HepG2 (cell line): ENCODE measurements around the gene COPS9. TPM values are rescaled to one million over a fixed set of nuclear protein-coding genes. Genes with fewer than 3 reads are reported as not detected.

Experiments used
- ATAC-seq: fragments of 200-7000 bp; cut with Tn5 transposase; 3 replicates; pipeline ENCODE4 v1.9.1; 2020; ENCODE audit warnings: mild to moderate bottlenecking, moderate library complexity
- Bru-seq: library from RNA; stranded (reverse); fragments of 400-500 nt; gene quantifications from one replicate; lab custom pipeline; 2021; lab: Mats Ljungman, UMichigan
- BruChase-seq, 2 experiments: library from RNA; stranded (reverse); fragments of 400-500 nt; gene quantifications; one replicate each; lab custom pipeline; 2021; lab: Mats Ljungman, UMichigan
- BruUV-seq: library from RNA; stranded (reverse); fragments of 400-500 nt; replicated peaks from 2 replicates; lab custom pipeline; 2021; lab: Mats Ljungman, UMichigan
- CTCF ChIA-PET: fragments of 300-600 bp; formaldehyde crosslinking; extraction: SDS; loops from one replicate; lab custom pipeline; 2021; ENCODE audit warnings: low total read pairs, inconsistent platforms, low intra/inter-chr PET ratio; lab: Yijun Ruan, JAX
- POLR2A ChIA-PET: fragments of 350-600 bp; sonication (Branson Sonifier 250); formaldehyde crosslinking; loops from one replicate; lab custom pipeline; 2020; ENCODE audit warnings: antibody characterized with exemption, inconsistent platforms; lab: Yijun Ruan, JAX
- DNase-seq: peaks from one replicate; pipeline ENCODE4 v3.0.0-alpha.2; 2015; ENCODE audit warnings: low spot score
- FAIRE-seq: peaks from 3 replicates; lab custom pipeline; 2011; peaks lifted over from hg19 to GRCh38; lab: Jason Lieb, UNC
- H2AFZ ChIP-seq: one replicate; pipeline ENCODE4 v1.6.1; 2011; ENCODE audit warnings: low read length, inconsistent platforms
- H3K27ac ChIP-seq: fragments of 300-600 bp; 3 replicates; pipeline ENCODE4 v1.8.0; 2011; ENCODE audit warnings: mixed run types, mild to moderate bottlenecking, mixed read lengths, low read length, inconsistent platforms; ENCODE audit not compliant: insufficient read depth; ENCODE audit errors: extremely low read length
- H3K27me3 ChIP-seq, 2 experiments: fragments of 200-600 bp in 1 of 2; 2 replicates in 1 of 2; 3 replicates in 1 of 2; pipeline versions ENCODE4 v1.6.0 to v1.8.0; 2011; ENCODE audit warnings: low read length in 2 of 2, mild to moderate bottlenecking in 2 of 2, moderate library complexity in 2 of 2, inconsistent platforms in 1 of 2; ENCODE audit not compliant: insufficient read depth in 2 of 2, control insufficient read depth in 1 of 2
- H3K36me3 ChIP-seq, 2 experiments: fragments of 200-600 bp in 1 of 2; replicated peaks in 1 of 2; 2 replicates in 1 of 2; 3 replicates in 1 of 2; pipeline versions ENCODE4 v1.5.1 to v1.8.0; 2011; ENCODE audit warnings: low read length in 2 of 2, inconsistent platforms in 1 of 2; ENCODE audit not compliant: insufficient read depth in 2 of 2, control insufficient read depth in 1 of 2
- H3K4me1 ChIP-seq: 2 replicates; pipeline ENCODE4 v1.5.1; 2012; ENCODE audit warnings: low read length, inconsistent platforms; ENCODE audit not compliant: insufficient read depth
- H3K4me2 ChIP-seq: 2 replicates; pipeline ENCODE4 v1.6.0; 2011; ENCODE audit warnings: low read depth, low read length, inconsistent platforms
- H3K4me3 ChIP-seq, 3 experiments: fragments of 200-600 bp in 1 of 3; sonication (generic), shearing (Covaris generic) in 1 of 3; replicated peaks in 1 of 3; 2 replicates each; pipeline ENCODE4 v1.5.1; 2011 to 2016; ENCODE audit warnings: low read length in 3 of 3, inconsistent platforms in 2 of 3, low read depth in 2 of 3, mild to moderate bottlenecking in 2 of 3, control low read depth in 1 of 3, mixed read lengths in 1 of 3; ENCODE audit not compliant: insufficient read depth in 1 of 3
- H3K79me2 ChIP-seq: one replicate; pipeline ENCODE4 v1.6.1; 2011; ENCODE audit warnings: low read length, inconsistent platforms; ENCODE audit not compliant: insufficient read depth
- H3K9ac ChIP-seq: 2 replicates; pipeline ENCODE4 v1.6.0; 2011; ENCODE audit warnings: mild to moderate bottlenecking, low read depth, low read length, inconsistent platforms; ENCODE audit not compliant: insufficient read depth
- H3K9me3 ChIP-seq: 2 replicates; pipeline ENCODE4 v1.5.1; 2012; ENCODE audit warnings: mild to moderate bottlenecking, low read length
- H4K20me1 ChIP-seq: 2 replicates; pipeline ENCODE4 v1.6.0; 2011; ENCODE audit warnings: inconsistent platforms, mild to moderate bottlenecking, low read length, moderate library complexity; ENCODE audit not compliant: insufficient read depth
- HNRNPH1 ChIP-seq: fragments of 200-400 bp; formaldehyde crosslinking; optimal IDR thresholded peaks from 2 replicates; pipeline ENCODE3; 2017; ENCODE audit warnings: mild to moderate bottlenecking, low read depth, low read length
- JUND ChIP-seq: sonication (generic); formaldehyde crosslinking; IDR thresholded peaks from 2 replicates; pipeline ENCODE4 v1.8.0; 2022; ENCODE audit warnings: mild to moderate bottlenecking, missing genetic modification reagents
- KLF6 ChIP-seq: IDR thresholded peaks from 2 replicates; pipeline ENCODE4 v1.8.0; 2016; ENCODE audit warnings: missing biosample characterization, missing genetic modification reagents
- MTA1 ChIP-seq: sonication (generic); formaldehyde crosslinking; IDR thresholded peaks from 2 replicates; pipeline ENCODE4 v1.4.0; 2020; ENCODE audit warnings: missing genetic modification reagents, mild to moderate bottlenecking, borderline replicate concordance
- SAFB2 ChIP-seq: sonication (generic); formaldehyde crosslinking; IDR thresholded peaks from 2 replicates; pipeline ENCODE4 v1.5.1; 2020; ENCODE audit warnings: missing genetic modification reagents, low read depth, mild to moderate bottlenecking, borderline replicate concordance
- ZNF839 ChIP-seq: sonication (generic); formaldehyde crosslinking; IDR thresholded peaks from 2 replicates; pipeline ENCODE4 v1.4.0; 2020; ENCODE audit warnings: missing genetic modification reagents, mild to moderate bottlenecking, borderline replicate concordance
- ZSCAN12 ChIP-seq: sonication (generic); formaldehyde crosslinking; IDR thresholded peaks from 2 replicates; pipeline ENCODE4 v1.9.0; 2021; ENCODE audit warnings: mild to moderate bottlenecking, missing genetic modification reagents
- WGBS: methylation state at CpG from one replicate; pipeline ENCODE4 v1.1.6; 2017; ENCODE audit warnings: low lambda C conversion rate; 5-methylcytosine and 5-hydroxymethylcytosine counted together
- in situ Hi-C: cut with HindIII; loops from 2 replicates; pipeline ENCODE4 v1.10.0; 2017; ENCODE audit warnings: low pct_unique_long_range_greater_than_20kb; ENCODE audit not compliant: extremely low pct_ligation_motif_present
- intact Hi-C: fragments of 100-400 bp; cut with micrococcal nuclease; formaldehyde crosslinking; loops from one replicate; pipeline ENCODE4 v1.10.0; 2022; ENCODE audit not compliant: unreplicated experiment
- long read RNA-seq, 2 experiments: library from RNA in 1 of 2; library from polyadenylated mRNA in 1 of 2; stranded (forward) in 1 of 2; unstranded in 1 of 2; transcript quantifications; one replicate each; pipeline ENCODE4 v2.0.0, GENCODE V29; 2019 to 2022
- polyA minus RNA-seq, 3 experiments: library from RNA; depleted of rRNA, polyadenylated mRNA; stranded (reverse); fragments of >200 nt; gene quantifications; 2 replicates each; pipeline ENCODE4 v1.2.3, GENCODE V29; 2011; ENCODE audit warnings: low replicate concordance in 1 of 3
- polyA plus RNA-seq, 8 experiments: library from polyadenylated mRNA; depleted of rRNA in 3 of 8; stranded (reverse) in 7 of 8; unstranded in 1 of 8; fragments of >200 nt; fragmentation: Illumina TruSeq in 4 of 8; extraction: Trizol in 4 of 8; gene quantifications; 2 replicates each; pipeline versions ENCODE4 v1.2.1 to v1.2.3, GENCODE V29; 2011 to 2016; ENCODE audit warnings: low read depth in 4 of 8, missing spikeins in 1 of 8, mixed read lengths in 1 of 8; ENCODE audit not compliant: insufficient read depth in 1 of 8
- total RNA-seq, 5 experiments: library from RNA; depleted of rRNA; stranded (reverse); fragments of >200 nt; fragmentation: Illumina TruSeq; extraction: Trizol; gene quantifications; 2 replicates each; pipeline ENCODE4 v1.2.3, GENCODE V29; 2016; ENCODE audit warnings: low read depth in 1 of 5
- TF ChIP-seq, protein P1 (sequence below): sonication (generic); formaldehyde crosslinking; IDR thresholded peaks from 2 replicates; pipeline ENCODE4 v1.5.0; 2020; ENCODE audit warnings: missing genetic modification reagents
- TF ChIP-seq, protein P2 (sequence below): sonication (generic); formaldehyde crosslinking; IDR thresholded peaks from 2 replicates; pipeline ENCODE4 v1.9.0; 2021; ENCODE audit warnings: missing genetic modification reagents, borderline replicate concordance
- TF ChIP-seq, protein P3 (sequence below): sonication (generic); formaldehyde crosslinking; IDR thresholded peaks from 2 replicates; pipeline ENCODE4 v1.4.0; 2020; ENCODE audit warnings: missing genetic modification reagents

COPS9 gene
- total RNA-seq (2016; rRNA removed; fragmentation: Illumina TruSeq; extraction: Trizol) = 180 and 208 TPM in 2 replicates
- total RNA-seq (2016; cell fraction: cytosol; rRNA removed; fragmentation: Illumina TruSeq; extraction: Trizol; ENCODE audit: low read depth) = 188 and 216 TPM in 2 replicates
- 189 and 214 TPM in 2 replicates for total RNA-seq (2016; cell fraction: insoluble cytoplasmic fraction; rRNA removed; fragmentation: Illumina TruSeq; extraction: Trizol)
- 299 and 318 TPM in 2 replicates for total RNA-seq (2016; cell fraction: membrane; rRNA removed; fragmentation: Illumina TruSeq; extraction: Trizol)
- total RNA-seq (2016; cell fraction: nucleus; rRNA removed; fragmentation: Illumina TruSeq; extraction: Trizol) = 64.4 and 66.4 TPM in 2 replicates
- polyA plus RNA-seq (2011; rRNA removed) = 201 and 247 TPM in 2 replicates
- 164 and 244 TPM in 2 replicates for polyA plus RNA-seq (2011; cell fraction: cytosol; rRNA removed)
- polyA plus RNA-seq (2011; cell fraction: nucleus; rRNA removed) = 49.8 and 53.2 TPM in 2 replicates
- 152 and 161 TPM in 2 replicates for polyA plus RNA-seq (2012)
- 255 and 315 TPM in 2 replicates for polyA plus RNA-seq (2016; cell fraction: cytosol; fragmentation: Illumina TruSeq; extraction: Trizol; ENCODE audit: low read depth)
- 244 and 258 TPM in 2 replicates for polyA plus RNA-seq (2016; cell fraction: insoluble cytoplasmic fraction; fragmentation: Illumina TruSeq; extraction: Trizol; ENCODE audit: low read depth)
- polyA plus RNA-seq (2016; cell fraction: membrane; fragmentation: Illumina TruSeq; extraction: Trizol; ENCODE audit: low read depth) = 282 and 350 TPM in 2 replicates
- polyA plus RNA-seq (2016; cell fraction: nucleus; fragmentation: Illumina TruSeq; extraction: Trizol; ENCODE audit: insufficient read depth, low read depth) = 132 TPM in 2 replicates
- 8.8 and 17.6 TPM in 2 replicates for polyA minus RNA-seq (2011; rRNA and poly(A)+ RNA removed; ENCODE audit: low replicate concordance)
- 12.1 and 20.3 TPM in 2 replicates for polyA minus RNA-seq (2011; cell fraction: cytosol; rRNA and poly(A)+ RNA removed)
- 16.9 and 20.1 TPM in 2 replicates for polyA minus RNA-seq (2011; cell fraction: nucleus; rRNA and poly(A)+ RNA removed)
- percentile 81 among the genes with signal in this experiment for Bru-seq, nascent RNA
- percentile 74 among the genes with signal in this experiment for BruChase-seq, experiment 1, labeled RNA remaining after a 6-hour chase
- percentile 73 among the genes with signal in this experiment for BruChase-seq, experiment 2, labeled RNA remaining after a 2-hour chase
- long read RNA-seq, experiment 1, transcript COPS9-205 (3 exons, 418 nt) = major isoform, 121 of 122 reads
- long read RNA-seq, experiment 1, partial matches to known transcripts = 0 of 122 reads
- long read RNA-seq, experiment 1, other reads (novel, unspliced or antisense) = 1 of 122 reads
- long read RNA-seq, experiment 2, transcript COPS9-205 (3 exons, 418 nt) = major isoform, 182 of 196 reads
- long read RNA-seq, experiment 2, partial matches to known transcripts = 0 of 196 reads
- long read RNA-seq, experiment 2, other reads (novel, unspliced or antisense) = 9 of 196 reads

DNA sequence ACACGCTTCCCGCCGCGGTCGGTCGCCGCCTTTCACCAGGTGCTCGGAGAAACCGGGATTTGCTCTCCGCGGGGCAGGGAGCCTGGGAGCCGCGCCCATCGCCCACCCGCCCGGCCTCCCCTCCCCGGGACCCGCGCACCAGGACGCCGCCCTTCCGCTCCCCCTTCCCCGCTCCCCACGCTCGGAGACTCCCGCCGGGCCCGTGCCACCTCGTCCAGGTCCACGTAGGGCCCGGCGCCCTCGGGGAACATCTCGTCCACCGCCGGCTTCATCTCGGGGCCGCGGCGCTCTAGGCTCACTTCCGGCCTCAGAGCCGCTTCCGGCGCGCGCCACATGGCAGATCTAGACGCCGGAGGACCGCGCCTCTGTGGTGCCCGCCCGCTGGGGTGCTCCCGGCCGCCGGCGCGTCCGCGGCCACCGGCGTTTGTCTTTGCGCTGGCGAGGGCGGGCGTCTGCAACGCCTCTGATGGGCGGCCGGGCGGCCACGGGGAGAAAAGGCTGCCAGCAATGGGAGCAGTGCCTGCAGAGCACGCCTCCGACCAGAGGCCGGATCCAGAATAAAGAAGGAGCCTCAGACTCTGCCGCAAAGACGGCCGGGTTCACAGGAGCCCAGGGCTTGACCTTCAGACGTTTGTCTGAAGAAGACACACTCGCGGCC, at the start of gene COPS9:
TSS of gene COPS9 (minus strand) at position 293 of the 658 bp plus-strand sequence. CDS start at position 272, 21 bp downstream.
- peaks cover 7 to 26% of the 10 kb centered on the region in 2 experiments; a peak in 4 of 5 replicates for H3K36me3 ChIP-seq
- ChIA-PET POLR2A (no interaction called here), CTCF (no interaction called here)
- DNase-seq = peak; percentile 76
- H3K9me3 ChIP-seq = no peaks in the 10 kb centered on the region
- peak; percentile 62 for FAIRE-seq
- peak; percentile 96 for ATAC-seq
- WGBS = 2% methylated on average over 30 of the region's 79 CpGs
- H3K9ac ChIP-seq = peak within 1 kb of the TSS; percentile 97
- no TSS peak for BruUV-seq
- H3K27ac ChIP-seq = peak within 1 kb of the TSS; percentile 54
- in situ Hi-C loops (loop anchor here (10.0 kb wide), 1 partner anchor 201 kb away; no protein-coding TSS in a partner anchor), intact Hi-C loops (no loop called here)
- peak within 1 kb of the TSS; percentile 85 for H3K4me2 ChIP-seq
- peaks cover 31% of the 10 kb centered on the region for H3K4me1 ChIP-seq
- peak within 1 kb of the TSS; percentile 99 to 100 (median 99) for H3K4me3 ChIP-seq
- H3K27me3 ChIP-seq = peaks cover 4 to 44% of the 10 kb centered on the region in 2 experiments; a peak in 4 of 5 replicates
- H2AFZ ChIP-seq = peak within 1 kb of the TSS; percentile 47
- H3K79me2 ChIP-seq = peaks cover 23% of the 10 kb centered on the region
- H4K20me1 ChIP-seq = no peaks in the 10 kb centered on the region
- TF ChIP-seq, protein P1, sequence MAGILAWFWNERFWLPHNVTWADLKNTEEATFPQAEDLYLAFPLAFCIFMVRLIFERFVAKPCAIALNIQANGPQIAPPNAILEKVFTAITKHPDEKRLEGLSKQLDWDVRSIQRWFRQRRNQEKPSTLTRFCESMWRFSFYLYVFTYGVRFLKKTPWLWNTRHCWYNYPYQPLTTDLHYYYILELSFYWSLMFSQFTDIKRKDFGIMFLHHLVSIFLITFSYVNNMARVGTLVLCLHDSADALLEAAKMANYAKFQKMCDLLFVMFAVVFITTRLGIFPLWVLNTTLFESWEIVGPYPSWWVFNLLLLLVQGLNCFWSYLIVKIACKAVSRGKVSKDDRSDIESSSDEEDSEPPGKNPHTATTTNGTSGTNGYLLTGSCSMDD (CRISPR knock-in tag) = no peak
- TF ChIP-seq, protein P2, sequence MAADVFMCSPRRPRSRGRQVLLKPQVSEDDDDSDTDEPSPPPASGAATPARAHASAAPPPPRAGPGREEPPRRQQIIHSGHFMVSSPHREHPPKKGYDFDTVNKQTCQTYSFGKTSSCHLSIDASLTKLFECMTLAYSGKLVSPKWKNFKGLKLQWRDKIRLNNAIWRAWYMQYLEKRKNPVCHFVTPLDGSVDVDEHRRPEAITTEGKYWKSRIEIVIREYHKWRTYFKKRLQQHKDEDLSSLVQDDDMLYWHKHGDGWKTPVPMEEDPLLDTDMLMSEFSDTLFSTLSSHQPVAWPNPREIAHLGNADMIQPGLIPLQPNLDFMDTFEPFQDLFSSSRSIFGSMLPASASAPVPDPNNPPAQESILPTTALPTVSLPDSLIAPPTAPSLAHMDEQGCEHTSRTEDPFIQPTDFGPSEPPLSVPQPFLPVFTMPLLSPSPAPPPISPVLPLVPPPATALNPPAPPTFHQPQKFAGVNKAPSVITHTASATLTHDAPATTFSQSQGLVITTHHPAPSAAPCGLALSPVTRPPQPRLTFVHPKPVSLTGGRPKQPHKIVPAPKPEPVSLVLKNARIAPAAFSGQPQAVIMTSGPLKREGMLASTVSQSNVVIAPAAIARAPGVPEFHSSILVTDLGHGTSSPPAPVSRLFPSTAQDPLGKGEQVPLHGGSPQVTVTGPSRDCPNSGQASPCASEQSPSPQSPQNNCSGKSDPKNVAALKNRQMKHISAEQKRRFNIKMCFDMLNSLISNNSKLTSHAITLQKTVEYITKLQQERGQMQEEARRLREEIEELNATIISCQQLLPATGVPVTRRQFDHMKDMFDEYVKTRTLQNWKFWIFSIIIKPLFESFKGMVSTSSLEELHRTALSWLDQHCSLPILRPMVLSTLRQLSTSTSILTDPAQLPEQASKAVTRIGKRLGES (CRISPR knock-in tag) = no peak
- TF ChIP-seq HNRNPH1 = no peak
- TF ChIP-seq KLF6 (CRISPR knock-in tag) = peak; percentile 69; the same call in 1 of the 2 replicates
- peak; percentile 75; the same call in 1 of the 2 replicates for TF ChIP-seq MTA1
- peak; percentile 81 for TF ChIP-seq ZNF839
- peak; percentile 65 for TF ChIP-seq SAFB2
- 0 out of 2 replicates have a peak, but pooled peaks have one; percentile 12 for TF ChIP-seq JUND (CRISPR knock-in tag)
- TF ChIP-seq, protein P3, sequence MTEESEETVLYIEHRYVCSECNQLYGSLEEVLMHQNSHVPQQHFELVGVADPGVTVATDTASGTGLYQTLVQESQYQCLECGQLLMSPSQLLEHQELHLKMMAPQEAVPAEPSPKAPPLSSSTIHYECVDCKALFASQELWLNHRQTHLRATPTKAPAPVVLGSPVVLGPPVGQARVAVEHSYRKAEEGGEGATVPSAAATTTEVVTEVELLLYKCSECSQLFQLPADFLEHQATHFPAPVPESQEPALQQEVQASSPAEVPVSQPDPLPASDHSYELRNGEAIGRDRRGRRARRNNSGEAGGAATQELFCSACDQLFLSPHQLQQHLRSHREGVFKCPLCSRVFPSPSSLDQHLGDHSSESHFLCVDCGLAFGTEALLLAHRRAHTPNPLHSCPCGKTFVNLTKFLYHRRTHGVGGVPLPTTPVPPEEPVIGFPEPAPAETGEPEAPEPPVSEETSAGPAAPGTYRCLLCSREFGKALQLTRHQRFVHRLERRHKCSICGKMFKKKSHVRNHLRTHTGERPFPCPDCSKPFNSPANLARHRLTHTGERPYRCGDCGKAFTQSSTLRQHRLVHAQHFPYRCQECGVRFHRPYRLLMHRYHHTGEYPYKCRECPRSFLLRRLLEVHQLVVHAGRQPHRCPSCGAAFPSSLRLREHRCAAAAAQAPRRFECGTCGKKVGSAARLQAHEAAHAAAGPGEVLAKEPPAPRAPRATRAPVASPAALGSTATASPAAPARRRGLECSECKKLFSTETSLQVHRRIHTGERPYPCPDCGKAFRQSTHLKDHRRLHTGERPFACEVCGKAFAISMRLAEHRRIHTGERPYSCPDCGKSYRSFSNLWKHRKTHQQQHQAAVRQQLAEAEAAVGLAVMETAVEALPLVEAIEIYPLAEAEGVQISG (CRISPR knock-in tag) = peak; percentile 99
- TF ChIP-seq ZSCAN12 = 0 out of 2 replicates have a peak, but pooled peaks have one; percentile 67
